Adrenal gland (tissue), 5 donors: ENCODE data around the gene FOXI1.

Experiments
- CTCF ChIP-seq, 6 experiments: fragments of 450-650 bp in 4 of 6; fragments of 200-600 bp in 2 of 6; sonication (generic) in 1 of 6; IDR thresholded peaks; 1 replicate in 5 of 6; 2 replicates in 1 of 6; pipeline versions ENCODE4 v1.5.1 to v1.8.0; 2016 to 2021; ENCODE audit warnings: antibody characterized with exemption in 6 of 6, mild to moderate bottlenecking in 2 of 6, moderate library complexity in 1 of 6
- POLR2A ChIP-seq, 2 donors: fragments of 450-650 bp; IDR thresholded peaks; one replicate each; pipeline ENCODE4 v1.6.1; 2017; ENCODE audit warnings: antibody characterized with exemption in 2 of 2, mild to moderate bottlenecking in 2 of 2, moderate library complexity in 1 of 2
- donor health status: DM: no; HTN: no; CAD: no.

DNA sequence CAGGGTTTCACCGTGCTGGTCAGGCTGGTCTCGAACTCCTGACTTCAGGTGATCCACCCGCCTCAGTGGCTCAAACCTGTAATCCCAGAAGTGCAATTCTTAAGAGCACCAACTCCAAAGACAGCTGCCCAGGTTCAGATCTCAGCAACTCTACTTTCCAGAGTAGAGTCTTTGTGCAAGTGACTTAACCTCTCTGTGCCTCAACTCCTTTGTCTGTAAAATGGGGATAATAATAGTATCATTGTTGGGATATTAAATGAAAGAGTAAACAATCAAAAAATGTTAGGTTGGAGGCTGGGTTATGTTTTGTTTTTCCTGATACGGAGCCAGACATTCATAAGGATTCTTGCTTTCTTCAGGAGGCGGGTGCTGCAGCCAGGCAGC lies 45.0 kb downstream of the FOXI1 start:
- TF ChIP-seq CTCF (IDR thresholded peaks at IDR 0.05) (no peak), POLR2A (IDR thresholded peaks at IDR 0.05) (no peak)
